HTR-8/SVneo (cell line): ENCODE data around the gene HIF3A.
"Not testable (repeated sequence)": the region's sequence is repeated elsewhere in the genome, so short reads cannot be mapped to it uniquely, and the experiment has no call there.

Source experiments
- DNase-seq: peaks from one replicate; pipeline ENCODE4 v3.0.0; 2011; ENCODE audit warnings: low spot score, mixed read lengths; ENCODE audit not compliant: insufficient read length
- FAIRE-seq: peaks from 2 replicates; lab custom pipeline; 2011; peaks lifted over from hg19 to GRCh38; lab: Jason Lieb, UNC

HIF3A gene

GRCh38 chr19:46320559-46320958 lies 23.7 kb downstream of the HIF3A start:
- DNase-seq (no peak), FAIRE-seq (no peak)

- no peak for DNase-seq
- no peak for FAIRE-seq
Observed at GRCh38 chr19:46321653-46322052, 24.8 kb downstream of the HIF3A start.

GRCh38 chr19:46323227-46323626 lies 26.4 kb downstream of the HIF3A start:
- DNase-seq, FAIRE-seq: not testable (repeated sequence)

GRCh38 chr19:46324277-46324676 lies 27.4 kb downstream of the HIF3A start:
- FAIRE-seq (no peak), DNase-seq (no peak)

- FAIRE-seq (no peak), DNase-seq (no peak)
Observed at GRCh38 chr19:46326608-46327007, 29.8 kb downstream of the HIF3A start.

- DNase-seq, result no peak
- no peak for FAIRE-seq
Observed at GRCh38 chr19:46328079-46328478, 31.2 kb downstream of the HIF3A start.

- DNase-seq, result no peak
Observed at GRCh38 chr19:46330319-46330918, 33.6 kb downstream of the HIF3A start.

GRCh38 chr19:46337487-46337886 lies 40.6 kb downstream of the HIF3A start:
- DNase-seq (no peak), FAIRE-seq (no peak)

More at GRCh38 chr19:46330319-46330918, 33.6 kb downstream of the HIF3A start:
- peak; percentile 64 for FAIRE-seq

- FAIRE-seq, result no peak
Observed at GRCh38 chr19:46339446-46339845, 42.6 kb downstream of the HIF3A start.

GRCh38 chr19:46340051-46340659 lies 43.3 kb downstream of the HIF3A start:
- no peak for DNase-seq
- FAIRE-seq, result no peak

More at GRCh38 chr19:46339446-46339845, 42.6 kb downstream of the HIF3A start:
- no peak for DNase-seq

- no peak for FAIRE-seq
Observed at GRCh38 chr19:46341937-46342336, 45.1 kb downstream of the HIF3A start.

GRCh38 chr19:46344363-46344762 lies 47.5 kb downstream of the HIF3A start:
- FAIRE-seq (no peak), DNase-seq (no peak)

More at GRCh38 chr19:46341937-46342336, 45.1 kb downstream of the HIF3A start:
- no peak for DNase-seq

GRCh38 chr19:46345157-46345556 lies 48.3 kb downstream of the HIF3A start:
- DNase-seq, result no peak
- no peak for FAIRE-seq

- DNase-seq, result peak; percentile 97
- peak; percentile 95 for FAIRE-seq
Observed at GRCh38 chr19:46346821-46347571, 50.2 kb downstream of the HIF3A start, which contains the start of gene PPP5C. Gene PPP5C (plus strand): TSS chr19:46347087. CDS start chr19:46347097, 10 bp downstream.

- FAIRE-seq (no peak), DNase-seq (no peak)
Observed at GRCh38 chr19:46347572-46347883, 50.7 kb downstream of the HIF3A start.

GRCh38 chr19:46347985-46348384 lies 51.1 kb downstream of the HIF3A start:
- FAIRE-seq (no peak), DNase-seq (no peak)

- FAIRE-seq (no peak), DNase-seq (no peak)
Observed at GRCh38 chr19:46349311-46349993, 52.6 kb downstream of the HIF3A start.

- FAIRE-seq (no peak), DNase-seq (no peak)
Observed at GRCh38 chr19:46350029-46350757, 53.4 kb downstream of the HIF3A start.

GRCh38 chr19:46350758-46351159 lies 53.9 kb downstream of the HIF3A start:
- FAIRE-seq (no peak), DNase-seq (no peak)
